BLaER1 treated with 17β-estradiol and CSF1 and Interleukin-3, amounts not matched to agents 10 nM and 100 nM (cell line): ENCODE measurements around the gene OGFOD2.

Experiments
- H3K27ac ChIP-seq, 11 experiments: shearing (Covaris generic); formaldehyde crosslinking; 2 replicates each; pipeline ENCODE4 v1.8.1; 2022
- H3K27me3 ChIP-seq, 11 experiments: shearing (Covaris generic); formaldehyde crosslinking; 2 replicates each; pipeline ENCODE4 v1.8.1; 2022
- H3K36me3 ChIP-seq, 11 experiments: shearing (Covaris generic); formaldehyde crosslinking; 2 replicates each; pipeline ENCODE4 v1.8.1; 2022
- H3K4me1 ChIP-seq, 10 experiments: shearing (Covaris generic); formaldehyde crosslinking; 2 replicates each; pipeline ENCODE4 v1.8.1; 2022
- H3K4me2 ChIP-seq, 11 experiments: shearing (Covaris generic); formaldehyde crosslinking; 2 replicates each; pipeline ENCODE4 v1.8.1; 2022
- H3K4me3 ChIP-seq, 10 experiments: shearing (Covaris generic); formaldehyde crosslinking; 2 replicates each; pipeline ENCODE4 v1.8.1; 2022
- H3K9ac ChIP-seq, 11 experiments: shearing (Covaris generic); formaldehyde crosslinking; 2 replicates each; pipeline ENCODE4 v1.8.1; 2022
- H3K9me3 ChIP-seq, 11 experiments: shearing (Covaris generic); formaldehyde crosslinking; replicated peaks in 1 of 11; 2 replicates each; pipeline ENCODE4 v1.8.1; 2022
- H4K20me1 ChIP-seq, 11 experiments: shearing (Covaris generic); formaldehyde crosslinking; 2 replicates each; pipeline ENCODE4 v1.8.1; 2022
- Cebpa-rat ChIP-seq, 11 experiments: shearing (Covaris generic); IDR thresholded peaks; 2 replicates each; pipeline ENCODE4 v1.8.1; 2022

Gene OGFOD2

DNA sequence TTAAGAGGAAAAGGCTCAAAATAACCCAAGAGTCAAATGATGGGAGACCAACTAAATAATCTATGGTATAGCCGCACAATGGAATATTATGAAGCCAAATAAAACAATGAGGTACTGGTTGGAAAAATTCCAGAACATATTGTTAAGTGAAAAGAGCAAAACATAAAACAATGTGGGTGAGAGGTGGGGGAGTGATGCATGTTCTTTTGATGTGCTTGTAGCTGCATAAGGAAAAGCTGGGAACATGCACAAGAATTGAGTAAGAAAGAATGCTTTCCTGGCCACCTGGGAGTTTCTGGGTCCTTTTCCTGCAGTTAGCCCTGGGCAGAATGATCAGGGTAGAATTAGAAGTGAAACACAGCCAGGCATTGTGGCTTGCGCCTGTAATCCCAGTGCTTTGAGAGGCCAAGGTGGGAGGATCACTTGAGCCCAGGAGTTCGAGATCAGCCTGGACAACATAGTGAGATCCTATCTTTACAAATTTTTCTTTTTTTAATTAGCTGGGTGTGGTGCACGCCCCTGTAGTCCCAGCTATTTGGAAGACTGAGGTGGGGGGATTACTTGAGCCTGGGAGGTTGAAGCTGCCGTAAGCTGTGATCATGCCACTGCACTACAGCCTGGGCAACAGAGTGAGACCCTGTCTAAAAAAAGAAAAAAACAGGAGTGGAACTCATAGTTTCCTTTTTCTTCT is 16.7 kb upstream of the OGFOD2 start:
- H3K4me2 ChIP-seq, result no peak overlapping the region
- H3K9ac ChIP-seq, result no peak overlapping the region
- no peak overlapping the region for H3K27ac ChIP-seq
- H3K4me3 ChIP-seq, result no peak overlapping the region
- H4K20me1 ChIP-seq, result peaks cover 0 to 19% (median 2%) of the 10 kb centered on the region in 11 experiments; a peak in 6 of 22 replicates
- H3K27me3 ChIP-seq, result no peaks in the 10 kb centered on the region
- H3K36me3 ChIP-seq, result peaks cover 8 to 49% (median 28%) of the 10 kb centered on the region in 11 experiments; a peak in 20 of 22 replicates
- no peaks in the 10 kb centered on the region for H3K9me3 ChIP-seq
- H3K4me1 ChIP-seq, result peaks cover 14 to 36% (median 25%) of the 10 kb centered on the region in 10 experiments; a peak in 19 of 20 replicates
- TF ChIP-seq Cebpa-rat (IDR thresholded peaks at IDR 0.05), result no peak

DNA sequence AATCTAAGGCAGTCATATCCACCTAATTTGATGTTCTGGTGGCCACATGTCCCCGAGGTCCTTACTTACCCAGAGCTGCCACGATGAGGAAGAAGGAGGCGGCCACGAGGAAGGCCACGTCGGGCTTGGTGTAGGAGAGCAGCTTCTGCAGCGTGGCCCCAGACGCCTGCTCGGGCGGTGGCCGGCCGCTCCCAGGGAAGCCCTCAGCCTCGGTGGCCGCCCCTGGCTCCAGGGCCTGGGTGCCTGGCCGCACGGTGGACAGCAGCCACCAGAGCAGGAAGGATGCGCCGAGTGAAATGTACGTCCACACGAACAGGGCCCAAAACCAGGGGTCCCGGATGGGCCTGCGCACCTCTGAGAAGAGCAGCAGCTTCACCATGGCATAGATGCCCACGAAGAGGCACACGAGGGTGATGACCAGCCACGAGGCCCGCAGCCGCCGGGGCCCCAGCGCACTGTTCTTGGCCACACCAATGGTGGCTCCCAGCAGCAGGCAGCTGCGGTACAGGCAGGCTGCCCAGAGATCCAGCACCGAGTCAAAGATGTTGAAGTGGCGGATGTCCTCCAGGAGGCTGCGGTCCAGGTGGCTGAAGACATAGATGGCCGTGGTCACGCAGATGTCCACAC is 15.4 kb upstream of the OGFOD2 start:
- H4K20me1 ChIP-seq, result peaks cover 0 to 29% (median 5%) of the 10 kb centered on the region in 11 experiments; a peak in 6 of 22 replicates
- TF ChIP-seq Cebpa-rat (IDR thresholded peaks at IDR 0.05), result no peak
- no peak overlapping the region for H3K4me2 ChIP-seq
- peaks cover 8 to 44% (median 28%) of the 10 kb centered on the region in 11 experiments; a peak in 20 of 22 replicates for H3K36me3 ChIP-seq
- no peak overlapping the region for H3K9ac ChIP-seq
- no peaks in the 10 kb centered on the region for H3K9me3 ChIP-seq
- H3K27me3 ChIP-seq, result no peaks in the 10 kb centered on the region
- no peak overlapping the region for H3K27ac ChIP-seq
- H3K4me3 ChIP-seq, result no peak overlapping the region
- H3K4me1 ChIP-seq, result peaks cover 23 to 41% (median 32%) of the 10 kb centered on the region in 10 experiments

DNA sequence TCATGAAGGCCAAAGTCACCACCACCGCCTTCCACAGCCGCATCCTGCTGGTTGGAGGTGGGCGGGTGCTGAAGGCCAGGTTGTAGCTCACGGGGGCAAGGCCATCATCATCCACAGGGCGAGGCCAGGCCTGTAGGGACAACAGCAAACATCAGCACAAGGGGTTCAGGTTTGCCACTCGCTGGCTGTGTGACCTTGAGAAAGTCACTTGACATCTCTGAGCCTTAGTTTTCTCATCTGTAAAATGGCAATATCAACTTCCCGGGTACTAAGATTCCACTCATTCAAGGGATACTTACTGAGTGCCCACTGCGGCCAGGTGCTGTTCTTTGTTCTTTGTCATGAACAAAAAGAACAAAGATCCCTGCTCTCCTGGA is 14.9 kb upstream of the OGFOD2 start:
- Histone ChIP-seq H3K9ac (no peak overlapping the region), H3K4me1 (peaks cover 23 to 41% (median 34%) of the 10 kb centered on the region in 10 experiments), H3K4me3 (no peak overlapping the region), H3K9me3 (no peaks in the 10 kb centered on the region), H3K36me3 (peaks cover 8 to 44% (median 28%) of the 10 kb centered on the region in 11 experiments; a peak in 20 of 22 replicates), H3K27me3 (no peaks in the 10 kb centered on the region), H3K4me2 (no peak overlapping the region), H3K27ac (no peak overlapping the region), H4K20me1 (peaks cover 0 to 33% (median 7%) of the 10 kb centered on the region in 11 experiments; a peak in 5 of 22 replicates)
- TF ChIP-seq Cebpa-rat (IDR thresholded peaks at IDR 0.05), result no peak

DNA sequence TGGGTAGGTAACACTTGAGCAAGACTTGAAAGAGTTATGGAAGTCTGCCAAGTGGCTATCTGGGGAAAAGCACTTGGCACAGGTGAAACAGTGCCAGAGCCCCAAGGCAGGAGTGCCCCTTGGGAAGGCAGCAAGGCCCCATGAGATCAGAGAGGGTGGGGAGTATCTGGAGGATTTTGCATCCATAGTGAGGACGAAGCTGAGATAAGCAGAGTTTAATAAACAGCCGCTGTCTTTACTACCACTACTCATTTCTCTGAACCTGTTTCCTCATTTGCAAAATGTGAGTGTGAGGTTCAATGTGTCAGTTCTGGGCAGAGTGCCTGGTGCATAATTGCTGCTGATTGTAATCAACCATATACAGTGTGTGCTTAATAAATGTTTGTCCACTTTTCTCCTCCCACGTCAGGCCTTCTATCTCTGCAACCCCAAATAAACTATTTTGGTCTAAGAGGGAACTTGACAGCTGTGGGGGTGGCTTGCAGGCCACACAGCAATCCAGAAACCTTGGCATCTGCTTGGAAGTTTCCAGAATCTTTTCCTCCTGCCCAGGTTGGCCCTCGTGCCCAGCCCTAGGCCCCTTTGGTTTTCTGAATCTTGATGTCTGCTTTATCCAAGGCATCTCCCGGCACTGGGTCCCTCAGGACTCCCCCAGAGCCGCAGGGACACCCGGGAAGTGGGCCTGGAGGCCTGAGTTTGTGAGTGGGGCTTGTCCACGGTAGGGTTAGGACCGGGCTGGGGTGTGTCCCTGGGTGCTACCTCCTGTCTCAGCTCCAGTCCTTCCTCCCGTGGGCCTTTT is 13.3 kb upstream of the OGFOD2 start:
- TF ChIP-seq Cebpa-rat (IDR thresholded peaks at IDR 0.05), result no peak
- H3K9me3 ChIP-seq, result no peaks in the 10 kb centered on the region
- H3K27ac ChIP-seq, result no peak overlapping the region
- peak overlapping the region in 8 of 11 experiments; percentile 4 to 58 (median 34); a peak in 9 of 22 replicates for H3K4me2 ChIP-seq
- no peaks in the 10 kb centered on the region for H3K27me3 ChIP-seq
- peak overlapping the region in 5 of 11 experiments; percentile 3 to 21 (median 16); a peak in 2 of 22 replicates for H3K9ac ChIP-seq
- peaks cover 8 to 35% (median 26%) of the 10 kb centered on the region in 11 experiments; a peak in 20 of 22 replicates for H3K36me3 ChIP-seq
- peaks cover 0 to 31% (median 6%) of the 10 kb centered on the region in 11 experiments; a peak in 5 of 22 replicates for H4K20me1 ChIP-seq
- no peak overlapping the region for H3K4me3 ChIP-seq
- peaks cover 29 to 49% (median 43%) of the 10 kb centered on the region in 10 experiments for H3K4me1 ChIP-seq

- peak overlapping the region in 10 of 11 experiments; percentile 12 to 99 (median 96); a peak in 7 of 22 replicates for H3K4me2 ChIP-seq
- H3K27ac ChIP-seq, result 0 out of 22 replicates have a peak overlapping the region, but pooled peaks of 1 of the 11 experiments have one; percentile 8
- no peaks in the 10 kb centered on the region for H3K27me3 ChIP-seq
- H4K20me1 ChIP-seq, result peaks cover 0 to 31% (median 6%) of the 10 kb centered on the region in 11 experiments; a peak in 5 of 22 replicates
- no peak for TF ChIP-seq Cebpa-rat (IDR thresholded peaks at IDR 0.05)
- no peak overlapping the region for H3K4me3 ChIP-seq
- H3K4me1 ChIP-seq, result peaks cover 29 to 49% (median 43%) of the 10 kb centered on the region in 10 experiments
- H3K9ac ChIP-seq, result peak overlapping the region in 1 of 11 experiments; percentile 9; a peak in 2 of 22 replicates
- H3K36me3 ChIP-seq, result peaks cover 8 to 18% (median 14%) of the 10 kb centered on the region in 11 experiments; a peak in 20 of 22 replicates
- no peaks in the 10 kb centered on the region for H3K9me3 ChIP-seq
These were observed 11.1 kb upstream of the OGFOD2 start for GRCh38 chr12:122963941-122964265.

DNA sequence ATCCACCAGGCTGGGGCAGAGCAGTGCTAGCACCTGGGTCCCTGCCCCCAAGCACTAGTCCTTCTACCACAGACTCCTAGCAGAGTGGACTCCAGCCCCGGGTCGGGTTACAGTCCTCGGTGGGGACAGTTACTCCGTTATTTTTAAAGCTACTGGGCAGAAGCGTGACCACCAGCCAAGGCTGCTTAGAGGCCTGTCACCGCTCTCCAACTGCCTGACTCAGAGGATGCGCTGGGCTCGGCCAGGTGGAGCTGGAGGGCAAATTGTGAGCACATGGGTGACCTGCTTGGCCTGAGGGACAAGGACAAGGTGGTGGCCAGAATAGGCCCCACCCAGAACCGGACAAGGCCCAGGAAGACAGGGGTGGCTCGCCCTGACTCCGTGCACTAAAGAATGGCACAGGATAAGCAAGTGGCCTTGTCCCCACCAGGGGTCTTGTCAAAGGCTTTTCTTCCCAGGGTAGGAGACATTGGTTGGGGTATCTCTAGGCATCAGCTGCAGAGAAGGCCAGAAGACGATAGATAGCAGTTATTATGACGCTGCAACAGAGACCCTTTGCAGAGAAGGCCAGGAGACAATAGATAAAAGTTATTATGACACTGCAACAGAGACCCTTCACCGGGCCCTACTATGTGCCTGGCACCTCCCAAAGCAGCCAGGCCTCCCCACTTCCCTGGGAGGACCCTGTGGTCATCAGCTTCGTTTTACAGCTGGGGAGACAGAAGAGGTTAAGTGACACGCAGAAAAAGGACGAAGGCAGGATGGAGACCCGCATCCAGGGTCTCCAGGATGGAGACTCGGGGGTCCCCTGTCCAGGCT is 10.4 kb upstream of the OGFOD2 start:
- Histone ChIP-seq H3K27me3 (no peaks in the 10 kb centered on the region), H3K4me1 (peaks cover 29 to 49% (median 43%) of the 10 kb centered on the region in 10 experiments), H4K20me1 (peaks cover 0 to 31% (median 6%) of the 10 kb centered on the region in 11 experiments; a peak in 5 of 22 replicates), H3K4me3 (peak overlapping the region in 6 of 10 experiments; percentile 71 to 84 (median 76); a peak in 9 of 20 replicates), H3K27ac (no peak overlapping the region), H3K9me3 (no peaks in the 10 kb centered on the region), H3K4me2 (peak overlapping the region; percentile 90 to 100 (median 98); a peak in 21 of 22 replicates), H3K9ac (peak overlapping the region in 10 of 11 experiments; percentile 65 to 84 (median 77); a peak in 16 of 22 replicates), H3K36me3 (peaks cover 3 to 12% (median 8%) of the 10 kb centered on the region in 11 experiments; a peak in 20 of 22 replicates)
- TF ChIP-seq Cebpa-rat (IDR thresholded peaks at IDR 0.05), result no peak

- Histone ChIP-seq H3K36me3 (peaks cover 0 to 5% (median under 1%) of the 10 kb centered on the region in 11 experiments; a peak in 9 of 22 replicates), H3K9me3 (no peaks in the 10 kb centered on the region), H4K20me1 (peaks cover 0 to 31% (median 6%) of the 10 kb centered on the region in 11 experiments; a peak in 5 of 22 replicates), H3K4me2 (peak overlapping the region; percentile 90 to 100 (median 98)), H3K4me3 (peak overlapping the region; percentile 63 to 84 (median 75)), H3K9ac (peak overlapping the region; percentile 65 to 84 (median 77); a peak in 21 of 22 replicates), H3K27ac (peak overlapping the region in 9 of 11 experiments; percentile 53 to 77 (median 68); a peak in 12 of 22 replicates), H3K4me1 (peaks cover 29 to 49% (median 43%) of the 10 kb centered on the region in 10 experiments), H3K27me3 (no peaks in the 10 kb centered on the region)
- TF ChIP-seq Cebpa-rat (IDR thresholded peaks at IDR 0.05), result no peak
These were observed 9.7 kb upstream of the OGFOD2 start for GRCh38 chr12:122965321-122965751.
